ENCODE results near the gene UCN. TPM values are rescaled to one million over a fixed set of nuclear protein-coding genes. Genes with fewer than 3 reads are reported as not detected.
"Not testable (repeated sequence)": the region's sequence is repeated elsewhere in the genome, so short reads cannot be mapped to it uniquely, and the experiment has no call there.

The UCN gene
- total and polyA plus RNA-seq, 2 donors from 2014 or later = 1.3 to 1.4 TPM

- no peak for DNase-seq
- Histone ChIP-seq H3K4me1 (ENCODE audit: control insufficient read depth in 2 of 3, insufficient read depth in 2 of 3, low read depth in 1 of 3, low read length in 3 of 3) (no peaks in the 10 kb centered on the region), H3K9ac (ENCODE audit: low read length in 3 of 3) (no peak within 1 kb of the TSS), H3K27ac (ENCODE audit: low read depth in 2 of 2, low read length in 2 of 2) (no peak within 1 kb of the TSS), H3K36me3 (ENCODE audit: control insufficient read depth in 2 of 3, insufficient read depth in 3 of 3, low read length in 3 of 3) (no peaks in the 10 kb centered on the region), H3K4me3 (ENCODE audit: low read length in 3 of 3) (no peak within 1 kb of the TSS), H3K9me3 (ENCODE audit: control insufficient read depth in 2 of 3, insufficient read depth in 1 of 3, low read length in 3 of 3) (no peaks in the 10 kb centered on the region), H3K27me3 (ENCODE audit: control insufficient read depth, insufficient read depth, low read length) (no peaks in the 10 kb centered on the region)
- no peak for TF ChIP-seq CTCF (IDR thresholded peaks at IDR 0.05; ENCODE audit: borderline replicate concordance, extremely low read depth, insufficient read depth)
- intact Hi-C loops (cut with DNase I) = loop anchor here (10.0 kb wide), 1 partner anchor 331 kb away; no protein-coding TSS in a partner anchor
- no peak for FAIRE-seq
These were observed 32.8 kb downstream of the UCN start, which contains the start of gene DNAJC5G for GRCh38 chr2:27275211-27276150. Gene DNAJC5G, plus strand, starts transcription at chr2:27275433. Its CDS starts 1,296 bp downstream, at chr2:27276729.

GRCh38 chr2:27272537-27273522, 35.4 kb downstream of the UCN start:
- not testable (repeated sequence) for H3K36me3 ChIP-seq (ENCODE audit: control insufficient read depth in 2 of 3, insufficient read depth in 3 of 3, low read length in 3 of 3); H3K9ac ChIP-seq (ENCODE audit: low read length in 3 of 3); H3K27me3 ChIP-seq (ENCODE audit: control insufficient read depth, insufficient read depth, low read length); FAIRE-seq; H3K9me3 ChIP-seq (ENCODE audit: control insufficient read depth in 2 of 3, insufficient read depth in 1 of 3, low read length in 3 of 3); H3K4me1 ChIP-seq (ENCODE audit: control insufficient read depth in 2 of 3, insufficient read depth in 2 of 3, low read depth in 1 of 3, low read length in 3 of 3); H3K27ac ChIP-seq (ENCODE audit: low read depth in 2 of 2, low read length in 2 of 2); DNase-seq; H3K4me3 ChIP-seq (ENCODE audit: low read length in 3 of 3)
- intact Hi-C loops (cut with DNase I) = loop anchor here (10.0 kb wide), 1 partner anchor 328 kb away; no protein-coding TSS in a partner anchor

GRCh38 chr2:27271631-27272340, 36.5 kb downstream of the UCN start:
- H3K4me1 ChIP-seq (ENCODE audit: control insufficient read depth in 2 of 3, insufficient read depth in 2 of 3, low read depth in 1 of 3, low read length in 3 of 3) = no peaks in the 10 kb centered on the region
- H3K4me3 ChIP-seq (ENCODE audit: low read length in 3 of 3) = no peak overlapping the region
- DNase-seq (no peak), FAIRE-seq (no peak)
- peaks cover 2% of the 10 kb centered on the region for H3K27me3 ChIP-seq (ENCODE audit: control insufficient read depth, insufficient read depth, low read length)
- H3K9me3 ChIP-seq (ENCODE audit: control insufficient read depth in 2 of 3, insufficient read depth in 1 of 3, low read length in 3 of 3) = no peaks in the 10 kb centered on the region
- no peak for TF ChIP-seq CTCF (IDR thresholded peaks at IDR 0.05; ENCODE audit: borderline replicate concordance, extremely low read depth, insufficient read depth)
- intact Hi-C loops (cut with DNase I) = loop anchor here (10.0 kb wide), 1 partner anchor 327 kb away; no protein-coding TSS in a partner anchor
- no peaks in the 10 kb centered on the region for H3K36me3 ChIP-seq (ENCODE audit: control insufficient read depth in 2 of 3, insufficient read depth in 3 of 3, low read length in 3 of 3)
- H3K27ac ChIP-seq (ENCODE audit: low read depth in 2 of 2, low read length in 2 of 2) = no peak overlapping the region
- H3K9ac ChIP-seq (ENCODE audit: low read length in 3 of 3) = no peak overlapping the region
